GM12892 (cell line): ENCODE results near the gene OSBPL10.

ENCODE experiments used
- POLR2A ChIP-seq: IDR thresholded peaks from 2 replicates; pipeline ENCODE4 v1.6.1; 2011; ENCODE audit warnings: low read depth, low read length, control low read depth
- POLR2AphosphoS5 ChIP-seq: IDR thresholded peaks from 2 replicates; pipeline ENCODE4 v1.6.1; 2011; ENCODE audit warnings: low read depth, low read length, control low read depth

DNA sequence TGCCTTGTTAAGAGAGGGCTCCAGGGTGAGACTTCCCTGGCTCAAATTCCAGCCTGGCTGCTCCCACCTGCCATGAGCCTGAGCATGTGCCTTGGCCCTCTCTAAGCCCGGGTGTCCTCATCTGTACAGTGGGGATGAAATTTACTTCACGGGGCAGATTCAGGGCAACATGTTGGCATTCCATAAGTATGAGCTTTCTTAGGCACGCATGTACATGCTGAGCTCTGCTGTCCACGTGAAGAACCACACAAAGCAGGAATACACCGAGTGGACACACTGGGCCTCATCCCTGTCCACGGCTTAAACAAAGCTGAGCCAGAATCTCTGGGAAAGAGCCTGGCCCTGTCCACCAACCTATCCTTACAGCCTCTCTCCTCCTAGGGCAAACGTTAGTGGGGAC is 167.4 kb downstream of the OSBPL10 start:
- TF ChIP-seq POLR2A, result no peak
- no peak for TF ChIP-seq POLR2AphosphoS5
